CD4-positive, CD25-positive, alpha-beta regulatory T cell (primary cell): Measurements from ENCODE around the gene BCL2L14. TPM values are rescaled to one million over a fixed set of nuclear protein-coding genes. Genes with fewer than 3 reads are reported as not detected.
"Not testable (repeated sequence)": the region's sequence is repeated elsewhere in the genome, so short reads cannot be mapped to it uniquely, and the experiment has no call there.

ENCODE experiments used
- ATAC-seq, 2 donors: fragments of 150-1000 bp; cut with Tn5 transposase; one replicate each; pipeline ENCODE4 v1.10.0; 2021; ENCODE audit warnings: low read depth in 2 of 2, moderate number of reproducible peaks in 2 of 2, moderate library complexity in 1 of 2
- DNase-seq, 3 donors: peaks; one replicate each; pipeline versions ENCODE4 v3.0.0 to v3.0.0-alpha.2; 2012 to 2022; ENCODE audit warnings: mixed read lengths in 1 of 3
- H3K27ac ChIP-seq: one replicate; pipeline ENCODE4 v1.7.0; 2013; ENCODE audit warnings: mild to moderate bottlenecking, low read length; ENCODE audit not compliant: insufficient read depth, poor library complexity, severe bottlenecking
- H3K27me3 ChIP-seq: one replicate; pipeline ENCODE4 v1.7.0; 2013; ENCODE audit warnings: low read length; ENCODE audit not compliant: control insufficient read depth, insufficient read depth
- H3K36me3 ChIP-seq: one replicate; pipeline ENCODE4 v1.7.0; 2013; ENCODE audit warnings: mild to moderate bottlenecking, low read length, moderate library complexity; ENCODE audit not compliant: control insufficient read depth, insufficient read depth
- H3K4me1 ChIP-seq: 2 replicates; pipeline ENCODE4 v1.7.0; 2013; ENCODE audit warnings: mild to moderate bottlenecking, low read length; ENCODE audit not compliant: insufficient read depth, control insufficient read depth, poor library complexity, severe bottlenecking
- H3K4me3 ChIP-seq: one replicate; pipeline ENCODE4 v1.7.0; 2013; ENCODE audit warnings: low read depth, mild to moderate bottlenecking, low read length, moderate library complexity
- H3K9me3 ChIP-seq, 2 experiments: 1 replicate in 1 of 2; 2 replicates in 1 of 2; pipeline ENCODE4 v1.7.0; 2013; ENCODE audit warnings: low read length in 2 of 2, mild to moderate bottlenecking in 1 of 2, moderate library complexity in 1 of 2; ENCODE audit not compliant: control insufficient read depth in 2 of 2
- H3K27ac Mint-ChIP-seq, 3 donors: one replicate each; pipeline ENCODE4 v1.8.0; 2020 to 2022; ENCODE audit warnings: mild to moderate bottlenecking in 3 of 3, mixed read lengths in 3 of 3, moderate library complexity in 2 of 3
- H3K27me3 Mint-ChIP-seq: one replicate; pipeline ENCODE4 v1.8.0; 2022; ENCODE audit warnings: mild to moderate bottlenecking, mixed read lengths
- H3K36me3 Mint-ChIP-seq: one replicate; pipeline ENCODE4 v1.8.0; 2020; ENCODE audit warnings: mixed read lengths
- H3K4me1 Mint-ChIP-seq, 4 donors: one replicate each; pipeline ENCODE4 v1.8.0; 2020 to 2022; ENCODE audit warnings: mixed read lengths in 4 of 4, mild to moderate bottlenecking in 1 of 4
- H3K4me3 Mint-ChIP-seq, 4 donors: one replicate each; pipeline ENCODE4 v1.8.0; 2020 to 2022; ENCODE audit warnings: mild to moderate bottlenecking in 4 of 4, mixed read lengths in 4 of 4, moderate library complexity in 3 of 4
- H3K9me3 Mint-ChIP-seq, 7 donors: one replicate each; pipeline ENCODE4 v1.8.0; 2020 to 2022; ENCODE audit warnings: mixed read lengths in 7 of 7, mild to moderate bottlenecking in 3 of 7, moderate library complexity in 2 of 7
- polyA plus RNA-seq, 4 donors: library from polyadenylated mRNA; unstranded; fragments of 300-500 nt; fragmentation: Illumina TruSeq; gene quantifications; one replicate each; pipeline ENCODE4 v1.2.3, GENCODE V29; 2021
- total RNA-seq: library from RNA; stranded (reverse); gene quantifications from one replicate; pipeline ENCODE4 v1.2.3, GENCODE V29; 2022

The BCL2L14 gene
- total and polyA plus RNA-seq, 5 donors from 2014 or later: 0.74 to 6.8 (median 1.9) TPM

DNA sequence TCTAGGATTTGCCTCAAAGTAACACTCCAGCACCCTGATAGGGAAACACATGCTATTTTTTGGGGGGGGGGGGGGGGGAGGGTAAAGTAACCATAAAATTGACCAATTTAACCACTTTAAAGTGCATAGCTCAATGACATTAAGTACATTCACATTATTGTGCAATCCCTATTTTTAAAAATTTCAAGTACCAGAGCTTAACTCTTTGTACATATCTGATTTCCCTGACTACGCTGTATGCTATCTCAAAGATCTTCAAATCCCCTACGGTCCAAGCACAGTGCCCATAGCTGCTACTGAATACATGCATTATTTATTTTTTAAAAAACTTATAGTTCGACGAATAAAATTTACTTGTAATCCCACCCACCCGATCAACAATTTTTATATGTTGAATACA, 63.0 kb downstream of the BCL2L14 start:
- H3K27me3 ChIP-seq: peaks cover 2% of the 10 kb centered on the region
- no peaks in the 10 kb centered on the region for H3K9me3 ChIP-seq
- ATAC-seq (no peak), DNase-seq (no peak)
- no peaks in the 10 kb centered on the region for H3K36me3 ChIP-seq
- H3K4me1 ChIP-seq: no peaks in the 10 kb centered on the region
- no peak overlapping the region for H3K4me3 ChIP-seq
- no peaks in the 10 kb centered on the region for H3K36me3 Mint-ChIP-seq
- peaks cover 0 to 3% (median 0%) of the 10 kb centered on the region in 7 donors for H3K9me3 Mint-ChIP-seq
- no peak overlapping the region for H3K27ac ChIP-seq
- no peak overlapping the region for H3K27ac Mint-ChIP-seq
- peaks cover 29% of the 10 kb centered on the region for H3K27me3 Mint-ChIP-seq
- no peaks in the 10 kb centered on the region for H3K4me1 Mint-ChIP-seq
- H3K4me3 Mint-ChIP-seq: no peak overlapping the region

DNA sequence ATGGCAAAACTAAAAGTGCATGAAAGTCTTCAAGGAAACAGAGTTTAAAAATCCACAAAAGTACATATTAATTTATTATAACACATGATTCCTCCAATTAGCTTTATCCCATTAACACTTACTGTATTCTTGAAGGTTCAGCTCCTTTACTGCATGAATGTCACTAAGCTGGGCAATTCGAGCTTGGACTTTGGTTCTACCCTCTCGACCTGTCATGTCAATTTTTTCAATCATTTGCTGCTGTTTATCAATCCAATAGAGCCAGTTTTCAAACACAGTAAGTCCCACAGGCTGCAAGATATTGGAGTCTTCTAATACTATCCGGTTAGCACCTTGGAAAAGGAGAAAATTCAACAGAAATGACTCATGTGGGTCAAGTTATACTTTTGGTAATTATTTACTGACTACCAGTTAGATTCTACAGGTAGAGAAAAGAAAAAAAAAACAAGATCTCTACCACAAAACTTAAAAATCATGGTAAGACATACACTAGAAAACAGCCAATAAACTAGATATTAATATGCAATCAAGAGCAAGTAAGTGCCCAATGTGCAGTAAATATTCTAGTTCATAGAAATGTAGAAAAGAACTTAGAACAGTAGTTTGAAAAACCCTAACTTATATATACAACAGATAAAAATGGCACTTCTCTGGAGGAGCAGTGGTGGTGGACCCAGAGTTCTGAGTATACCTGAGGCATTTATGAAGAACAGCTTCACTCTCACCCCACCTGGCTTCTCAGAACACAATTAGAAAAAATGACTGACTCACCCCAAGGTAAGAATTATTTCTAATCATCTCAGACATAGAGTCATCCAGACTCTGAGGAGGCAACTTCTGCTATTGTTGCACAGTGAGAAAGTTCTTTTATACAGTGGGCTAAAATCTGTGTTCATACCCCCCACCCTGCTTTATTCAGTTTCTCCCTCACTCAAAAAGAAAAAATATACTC, 67.7 kb downstream of the BCL2L14 start:
- no peaks in the 10 kb centered on the region for H3K36me3 Mint-ChIP-seq
- no peaks in the 10 kb centered on the region for H3K4me1 Mint-ChIP-seq
- Histone ChIP-seq H3K9me3 (no peaks in the 10 kb centered on the region), H3K4me1 (no peaks in the 10 kb centered on the region), H3K27me3 (no peaks in the 10 kb centered on the region), H3K4me3 (no peak overlapping the region), H3K27ac (no peak overlapping the region), H3K36me3 (no peaks in the 10 kb centered on the region)
- ATAC-seq (no peak), DNase-seq (no peak)
- no peak overlapping the region for H3K4me3 Mint-ChIP-seq
- no peak overlapping the region for H3K27ac Mint-ChIP-seq
- peaks cover 51% of the 10 kb centered on the region for H3K27me3 Mint-ChIP-seq
- H3K9me3 Mint-ChIP-seq: peaks cover 0 to 3% (median 0%) of the 10 kb centered on the region in 7 donors

DNA sequence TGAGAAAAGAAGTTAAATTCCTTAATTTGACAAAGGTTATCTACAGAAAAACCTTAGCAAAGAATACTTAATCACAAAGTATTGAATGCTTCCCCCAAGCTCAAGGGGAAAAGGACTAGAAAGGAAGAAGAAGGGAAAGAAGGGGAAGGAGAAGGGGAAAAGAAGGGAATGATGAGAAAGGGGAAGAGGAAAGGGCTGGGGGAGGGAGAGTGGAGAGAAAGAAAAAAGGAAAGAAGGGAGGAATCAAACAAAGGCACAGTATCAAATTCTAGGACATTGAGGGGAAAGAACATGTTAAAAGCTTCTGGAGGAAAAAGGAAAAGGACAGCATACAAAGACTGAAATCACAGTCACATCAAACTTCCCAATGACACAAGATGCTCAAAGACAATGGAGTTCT, 70.3 kb downstream of the BCL2L14 start:
- Mint-ChIP-seq H3K36me3 (no peaks in the 10 kb centered on the region), H3K9me3 (peaks cover 0 to 2% (median 0%) of the 10 kb centered on the region in 7 donors), H3K4me1 (no peaks in the 10 kb centered on the region), H3K27me3 (peaks cover 42% of the 10 kb centered on the region), H3K27ac (no peak overlapping the region), H3K4me3 (no peak overlapping the region)
- Histone ChIP-seq H3K9me3 (no peaks in the 10 kb centered on the region), H3K27me3 (no peaks in the 10 kb centered on the region), H3K4me1 (no peaks in the 10 kb centered on the region), H3K4me3 (no peak overlapping the region), H3K27ac (no peak overlapping the region), H3K36me3 (no peaks in the 10 kb centered on the region)
- ATAC-seq (no peak), DNase-seq (no peak)

DNA sequence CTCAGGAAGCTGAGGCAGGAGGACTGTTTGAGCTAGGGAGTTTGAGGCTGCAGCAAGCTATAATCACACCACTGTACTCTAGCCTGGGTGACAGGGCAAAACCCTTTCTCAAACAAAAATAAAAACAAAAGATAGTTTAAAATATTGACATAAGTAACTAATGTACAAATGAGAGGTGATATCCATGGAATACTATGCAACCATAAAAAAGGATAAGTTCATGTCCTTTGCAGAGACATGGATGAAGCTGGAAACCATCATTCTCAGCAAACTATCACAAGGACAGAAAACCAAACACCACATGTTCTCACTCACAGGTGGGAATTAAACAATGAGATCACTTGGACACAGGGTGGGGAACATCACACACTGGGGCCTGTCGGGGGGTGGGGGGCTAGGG, 73.8 kb downstream of the BCL2L14 start:
- not testable (repeated sequence) for H3K36me3 ChIP-seq, H3K4me3 Mint-ChIP-seq, DNase-seq, H3K36me3 Mint-ChIP-seq, H3K9me3 ChIP-seq, H3K4me1 Mint-ChIP-seq, H3K27me3 ChIP-seq, H3K4me1 ChIP-seq, H3K9me3 Mint-ChIP-seq, H3K27ac ChIP-seq, H3K4me3 ChIP-seq, ATAC-seq, H3K27ac Mint-ChIP-seq
- H3K27me3 Mint-ChIP-seq: peaks cover 29% of the 10 kb centered on the region

DNA sequence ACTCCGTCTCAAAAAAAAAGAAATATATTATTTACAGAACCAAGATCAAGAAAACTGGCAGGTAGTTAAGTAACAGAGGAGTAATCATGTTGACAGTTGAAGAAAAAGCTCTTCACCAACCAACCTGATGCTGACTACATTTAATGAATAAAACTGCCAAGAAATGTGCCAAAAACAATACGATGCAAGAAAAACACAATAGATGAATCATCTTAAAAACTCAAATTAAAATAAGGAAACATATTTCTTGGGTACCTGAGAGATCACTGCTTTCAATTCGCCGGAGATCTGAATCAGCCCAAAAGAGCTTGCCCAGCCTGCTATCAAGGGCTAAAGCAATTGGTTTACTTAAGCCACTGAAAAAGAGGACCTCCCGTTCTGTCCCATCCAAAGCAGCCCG, 76.4 kb downstream of the BCL2L14 start:
- Histone ChIP-seq H3K27me3 (no peaks in the 10 kb centered on the region), H3K27ac (no peak overlapping the region), H3K4me1 (no peaks in the 10 kb centered on the region), H3K4me3 (no peak overlapping the region), H3K36me3 (no peaks in the 10 kb centered on the region), H3K9me3 (no peaks in the 10 kb centered on the region)
- Mint-ChIP-seq H3K27me3 (peaks cover 6% of the 10 kb centered on the region), H3K9me3 (peaks cover 0 to 2% (median 0%) of the 10 kb centered on the region in 7 donors), H3K27ac (no peak overlapping the region), H3K4me1 (no peaks in the 10 kb centered on the region), H3K4me3 (no peak overlapping the region), H3K36me3 (no peaks in the 10 kb centered on the region)
- ATAC-seq (no peak), DNase-seq (no peak)

Other genes starting within 250 kb of the BCL2L14 start
- gene LRP6, start 196.1 kb downstream of the BCL2L14 start, total RNA-seq: 1.4 TPM
- 1 to 10 TPM in 1 of 4 donors, under 1 TPM in 1, not detected in 2; 0.76 to 1.3 TPM for gene LRP6, start 196.1 kb downstream of the BCL2L14 start, polyA plus RNA-seq